GM21717 (cell line): ENCODE results near the gene CTDSPL2.
"Not testable (repeated sequence)": the region's sequence is repeated elsewhere in the genome, so short reads cannot be mapped to it uniquely, and the experiment has no call there.

ENCODE experiments used
- ATAC-seq: cut with Tn5 transposase; IDR thresholded peaks from one replicate; pipeline ENCODE4 v1.9.1; 2021; ENCODE audit warnings: mild to moderate bottlenecking, moderate library complexity; ENCODE audit not compliant: unreplicated experiment

Gene CTDSPL2

GRCh38 chr15:44482090-44482489 lies 54.7 kb downstream of the CTDSPL2 start:
- no peak for ATAC-seq

GRCh38 chr15:44485880-44486279 lies 58.5 kb downstream of the CTDSPL2 start:
- ATAC-seq: no peak

DNA sequence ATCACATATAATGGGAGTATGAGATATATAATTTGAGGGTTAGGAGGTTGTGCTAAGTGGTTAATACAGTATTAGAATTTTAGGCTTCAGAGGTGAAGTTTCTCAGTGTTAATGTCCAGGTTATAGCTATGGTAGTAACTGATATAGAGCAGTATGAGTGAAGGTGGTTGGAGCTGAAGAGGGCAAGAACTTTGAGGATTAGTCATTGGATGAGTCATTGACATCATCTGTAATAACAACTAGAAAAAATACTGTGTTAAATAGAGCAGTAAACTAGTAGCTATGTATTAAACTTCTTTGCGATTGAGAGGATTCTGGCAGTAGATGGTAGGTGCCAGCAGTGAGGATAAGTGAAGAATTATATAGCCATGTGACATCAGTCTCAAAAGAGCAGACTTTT lies 62.0 kb downstream of the CTDSPL2 start:
- ATAC-seq: no peak

DNA sequence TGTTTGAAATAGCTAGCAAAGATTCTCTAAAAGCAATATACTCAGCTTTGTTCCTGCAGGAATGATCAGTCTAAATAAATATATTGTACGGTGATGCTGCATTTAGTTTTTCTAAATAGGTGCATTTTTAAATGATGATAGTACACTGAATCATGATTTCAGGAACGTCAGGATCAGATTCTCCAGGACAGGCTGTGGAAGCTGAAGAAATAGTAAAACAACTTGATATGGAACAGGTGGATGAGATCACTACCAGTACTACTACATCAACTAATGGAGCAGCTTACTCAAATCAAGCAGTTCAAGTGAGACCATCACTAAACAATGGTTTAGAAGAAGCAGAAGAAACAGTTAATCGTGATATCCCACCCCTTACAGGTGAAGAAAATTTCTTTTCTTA lies 63.2 kb downstream of the CTDSPL2 start:
- ATAC-seq: no peak

- ATAC-seq: no peak
These were observed 64.6 kb downstream of the CTDSPL2 start for GRCh38 chr15:44492040-44492439.

DNA sequence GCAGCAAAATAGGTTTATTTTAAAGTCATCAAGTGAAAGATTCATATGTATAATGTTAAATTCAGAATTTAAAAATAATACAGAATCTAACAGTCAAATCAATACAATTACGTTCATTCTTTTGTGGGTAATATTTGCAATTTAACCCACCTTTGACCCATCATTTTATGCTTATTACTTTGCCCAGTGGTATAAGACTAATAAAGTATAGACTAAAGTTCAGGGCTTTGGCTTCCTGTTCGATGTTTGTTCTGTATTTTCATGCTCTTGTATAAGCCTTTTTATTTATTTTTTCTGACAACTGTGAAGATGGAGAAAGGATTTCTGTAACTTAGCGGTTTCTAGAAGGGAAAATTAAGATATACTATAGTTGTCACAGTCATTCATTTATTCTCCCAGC lies 65.2 kb downstream of the CTDSPL2 start:
- no peak for ATAC-seq

GRCh38 chr15:44495562-44495961 lies 68.1 kb downstream of the CTDSPL2 start:
- no peak for ATAC-seq

GRCh38 chr15:44500555-44500954 lies 73.1 kb downstream of the CTDSPL2 start:
- ATAC-seq: no peak

DNA sequence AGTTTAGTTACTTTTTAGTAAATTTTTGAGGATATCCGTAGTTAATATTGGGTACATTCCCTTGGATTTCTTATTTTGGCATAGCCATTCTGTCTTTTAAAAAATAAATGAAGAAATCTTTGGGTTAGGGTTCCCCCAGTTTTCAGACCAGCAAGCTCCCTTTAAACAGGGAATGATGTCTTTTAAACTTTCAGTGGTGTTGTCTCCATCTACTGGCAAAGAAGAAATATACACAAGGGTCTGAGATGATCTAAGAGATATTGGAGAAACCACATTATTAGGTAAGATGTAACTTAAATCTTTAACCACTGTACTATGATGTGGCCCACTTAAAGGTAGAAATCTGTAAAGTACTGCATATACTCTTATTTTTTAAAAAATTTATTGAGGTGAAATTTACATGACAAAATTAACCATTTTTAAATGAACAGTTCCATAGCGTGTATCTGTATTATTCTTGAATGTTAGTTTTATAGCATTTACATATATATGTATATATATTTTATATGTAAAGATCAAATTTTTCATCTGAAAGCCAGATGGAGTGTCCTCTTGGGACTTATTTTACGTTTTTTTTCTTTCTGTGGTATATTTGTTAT lies 74.4 kb downstream of the CTDSPL2 start:
- ATAC-seq: no peak

DNA sequence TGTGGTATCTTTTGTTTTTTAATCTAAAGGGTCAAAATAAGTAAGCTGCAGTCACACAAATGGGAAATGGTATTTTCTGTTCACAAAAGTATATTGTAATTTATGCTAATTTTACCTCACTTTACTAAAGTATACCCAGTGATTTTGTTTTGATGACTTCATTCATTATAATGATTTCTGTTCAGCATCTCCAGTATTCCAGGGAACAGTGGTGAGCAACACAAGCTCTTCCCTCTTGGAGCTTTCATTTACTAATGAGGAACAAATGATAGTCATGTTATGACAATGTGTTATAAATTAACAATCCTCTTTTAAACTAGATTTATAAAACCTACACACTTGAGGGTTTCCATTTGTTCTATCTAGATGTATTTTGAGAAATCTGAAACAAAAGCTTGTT lies 89.0 kb downstream of the CTDSPL2 start:
- no peak for ATAC-seq

DNA sequence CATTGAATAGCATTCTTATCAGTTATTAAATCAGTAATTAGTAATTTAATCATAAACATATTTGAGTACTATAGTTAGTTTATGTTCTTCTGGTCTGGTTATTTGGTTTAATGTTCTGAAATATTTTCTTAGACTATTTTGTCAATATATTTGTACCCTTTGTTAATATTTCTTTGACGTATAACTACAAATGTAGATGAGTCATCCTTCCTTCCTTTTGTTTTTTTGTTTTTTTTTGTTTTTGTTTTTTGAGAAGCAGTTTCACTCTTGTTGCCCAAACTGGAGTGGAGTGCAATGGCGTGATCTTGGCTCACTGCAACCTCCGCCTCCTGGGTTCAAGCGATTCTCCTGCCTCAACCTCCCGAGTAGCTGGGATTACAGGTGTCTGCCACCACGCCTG lies 92.1 kb downstream of the CTDSPL2 start:
- no peak for ATAC-seq

DNA sequence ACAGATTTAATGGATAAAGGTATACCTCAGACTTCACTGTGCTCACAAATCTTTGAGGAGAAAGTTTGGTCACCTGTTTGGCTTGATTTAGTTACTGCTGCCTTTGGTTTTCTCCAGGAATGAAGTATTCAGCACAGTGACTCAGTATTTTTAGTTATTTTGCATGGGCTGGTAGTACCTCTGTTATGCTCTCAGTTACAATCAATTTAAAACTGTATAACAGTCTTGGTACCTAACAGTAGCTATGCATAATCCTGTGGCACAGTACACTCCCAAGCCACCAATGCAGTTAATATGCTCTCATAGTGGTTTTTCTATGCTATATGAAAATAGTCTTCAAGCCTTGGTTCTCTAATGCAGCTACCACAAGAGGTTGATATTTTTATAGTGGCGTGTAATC lies 97.6 kb downstream of the CTDSPL2 start:
- ATAC-seq: no peak

DNA sequence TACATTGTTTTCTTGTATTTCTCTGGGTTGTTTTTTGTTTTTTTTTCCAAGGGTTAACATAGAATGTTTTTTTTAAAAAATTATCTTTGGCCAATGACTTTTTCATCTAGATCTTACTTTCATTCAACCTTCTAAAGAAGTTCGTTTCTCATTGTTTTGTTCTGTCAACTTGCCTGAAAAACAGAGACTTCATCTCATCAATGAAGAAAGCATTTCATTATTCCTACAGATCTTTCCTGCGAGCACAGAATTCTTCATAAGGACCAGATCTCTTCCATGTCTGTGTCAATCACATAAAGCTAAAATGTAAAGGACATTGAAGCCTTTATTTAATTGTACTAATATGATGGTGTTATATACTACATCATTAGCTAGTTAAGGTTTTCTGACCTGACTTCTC lies 99.8 kb downstream of the CTDSPL2 start:
- ATAC-seq: no peak

DNA sequence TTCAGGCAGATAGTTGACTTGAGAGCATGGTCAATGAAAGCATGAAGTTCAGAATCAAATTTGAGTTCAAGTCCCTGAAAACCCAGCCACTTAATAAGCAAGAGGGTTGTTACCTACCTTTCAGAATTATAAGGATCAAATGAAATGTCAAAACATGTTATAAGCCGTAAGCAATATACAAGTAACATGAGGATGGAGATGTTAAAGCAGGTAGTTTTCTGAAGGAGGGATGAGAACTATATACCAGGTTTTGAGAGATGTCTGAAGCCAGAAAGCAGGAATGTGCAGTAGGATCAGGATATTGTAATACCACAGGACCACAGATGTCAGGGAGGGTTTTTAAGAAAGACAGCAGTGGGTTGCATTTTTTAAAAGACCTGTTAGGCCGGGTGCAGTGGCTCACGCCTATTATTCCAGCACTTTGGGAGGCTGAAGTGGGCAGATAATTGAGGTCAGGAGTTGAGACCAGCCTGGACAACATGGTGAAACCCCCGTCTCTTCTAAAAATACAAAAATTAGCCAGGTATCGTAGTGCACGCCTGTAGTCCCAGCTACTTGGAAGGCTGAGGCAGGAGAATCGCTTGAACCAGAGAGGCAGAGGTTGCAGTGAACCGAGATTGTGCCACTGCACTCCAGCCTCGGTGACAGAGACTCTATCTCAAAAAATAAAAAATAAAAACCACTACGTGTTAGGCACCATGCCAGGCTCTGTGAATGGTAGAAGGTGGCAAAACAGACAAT lies 102.6 kb downstream of the CTDSPL2 start:
- ATAC-seq: no peak

GRCh38 chr15:44530653-44531052 lies 103.2 kb downstream of the CTDSPL2 start:
- ATAC-seq: no peak

DNA sequence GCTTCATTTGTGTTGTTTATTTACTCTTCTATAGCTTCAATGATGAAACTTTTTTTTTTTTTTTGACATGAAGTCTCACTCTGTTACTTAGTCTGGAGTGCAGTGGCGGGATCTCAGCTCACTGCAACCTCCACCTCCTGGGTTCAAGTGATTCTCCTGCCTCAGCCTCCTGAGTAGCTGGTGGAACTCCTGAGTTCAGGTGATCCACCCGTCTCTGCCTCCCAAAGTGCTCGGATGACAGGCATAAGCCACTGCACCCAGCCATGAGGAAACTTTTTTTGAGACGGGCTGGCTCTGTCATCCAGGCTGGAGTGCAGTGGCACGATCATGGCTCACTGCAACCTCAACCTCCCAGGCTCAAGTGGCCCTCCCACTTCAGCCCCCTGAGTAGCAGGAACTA lies 104.8 kb downstream of the CTDSPL2 start:
- not testable (repeated sequence) for ATAC-seq

GRCh38 chr15:44532689-44533088 lies 105.3 kb downstream of the CTDSPL2 start:
- no peak for ATAC-seq

DNA sequence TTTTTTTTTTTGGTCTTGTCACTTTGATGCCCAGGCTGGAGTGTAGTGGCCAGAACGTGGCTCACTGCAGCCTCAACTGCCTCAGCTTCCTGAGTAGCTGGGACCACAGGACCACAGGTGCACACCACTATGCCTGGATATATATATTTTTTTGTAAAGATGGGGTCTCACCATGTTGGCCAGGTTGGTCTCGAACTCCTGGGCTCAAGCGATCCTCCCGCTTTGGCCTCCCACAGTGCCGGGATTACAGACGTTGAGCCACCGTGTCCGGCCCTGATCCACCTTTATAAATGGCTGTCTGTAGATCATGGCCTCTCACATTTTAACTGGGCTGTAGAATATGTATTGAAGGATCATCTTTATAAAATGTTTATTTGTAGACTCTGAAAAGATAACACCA lies 107.7 kb downstream of the CTDSPL2 start:
- ATAC-seq: no peak

DNA sequence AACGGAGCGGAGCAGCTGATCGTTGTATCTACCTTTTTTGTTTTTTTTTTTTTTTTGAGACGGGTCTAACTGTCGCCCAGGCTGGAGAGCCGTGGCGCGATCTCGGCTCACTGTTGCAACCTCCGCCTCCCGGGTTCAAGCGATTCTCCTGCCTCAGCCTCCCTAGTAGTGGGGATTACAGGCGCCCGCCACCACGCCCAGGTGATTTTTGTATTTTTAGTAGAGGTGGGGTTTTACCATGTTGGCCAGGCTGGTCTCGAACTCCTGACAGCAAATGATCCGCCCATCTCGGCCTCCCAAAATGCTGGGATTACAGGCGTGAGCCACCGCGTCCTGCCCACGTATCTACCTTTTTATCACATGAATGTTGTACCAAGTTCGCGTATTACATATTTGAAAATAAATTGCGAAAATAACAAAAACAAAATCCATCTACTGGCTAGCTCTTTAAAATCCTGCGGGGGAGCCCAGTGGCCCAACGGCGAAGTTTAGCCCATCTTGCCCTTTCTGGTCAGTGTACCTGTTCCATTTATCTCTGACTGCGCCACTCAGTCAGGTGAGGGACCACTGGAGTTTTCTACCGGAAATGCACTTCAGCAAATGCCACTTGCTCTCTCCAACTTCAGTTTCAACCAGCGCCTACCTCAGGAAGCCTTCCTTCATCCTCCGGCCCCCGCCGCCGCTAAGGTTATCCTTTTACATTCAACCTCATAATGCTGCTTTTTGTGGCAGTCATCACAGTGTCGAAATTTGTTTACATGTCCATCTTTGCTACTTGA lies 108.3 kb downstream of the CTDSPL2 start:
- ATAC-seq: no peak

DNA sequence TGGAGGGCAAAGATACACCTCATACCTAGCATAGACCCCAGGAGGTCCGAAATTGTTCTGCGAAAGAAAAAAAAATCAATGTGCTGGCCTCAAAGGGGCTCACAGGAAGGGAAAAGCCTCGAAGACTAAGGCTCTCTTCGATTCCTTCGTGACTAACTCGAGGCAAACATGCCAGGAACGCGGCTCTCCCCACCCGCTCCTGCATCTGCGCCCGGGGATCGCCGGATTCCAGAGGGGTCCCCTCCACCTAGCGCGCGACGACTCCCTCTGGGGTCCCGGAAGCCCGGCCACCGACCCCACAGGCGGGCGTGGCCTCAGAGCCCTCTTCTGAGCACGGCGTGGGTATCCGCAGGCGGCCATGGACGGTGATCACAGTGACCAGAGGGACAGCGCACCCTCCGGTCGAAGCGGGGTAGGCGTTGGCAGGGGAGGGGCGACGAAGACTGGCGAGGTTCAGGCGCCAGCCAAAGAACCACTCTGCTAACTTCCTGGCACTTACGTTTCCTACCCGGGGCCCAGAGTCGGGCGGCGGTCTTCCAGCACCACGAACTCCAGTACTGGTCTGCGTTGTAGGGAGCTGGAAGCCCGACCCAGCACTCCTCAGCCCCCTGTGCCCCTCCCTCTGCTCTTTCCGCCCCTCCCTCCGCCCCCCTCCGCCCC lies 109.0 kb downstream of the CTDSPL2 start:
- ATAC-seq: peak; percentile 46

DNA sequence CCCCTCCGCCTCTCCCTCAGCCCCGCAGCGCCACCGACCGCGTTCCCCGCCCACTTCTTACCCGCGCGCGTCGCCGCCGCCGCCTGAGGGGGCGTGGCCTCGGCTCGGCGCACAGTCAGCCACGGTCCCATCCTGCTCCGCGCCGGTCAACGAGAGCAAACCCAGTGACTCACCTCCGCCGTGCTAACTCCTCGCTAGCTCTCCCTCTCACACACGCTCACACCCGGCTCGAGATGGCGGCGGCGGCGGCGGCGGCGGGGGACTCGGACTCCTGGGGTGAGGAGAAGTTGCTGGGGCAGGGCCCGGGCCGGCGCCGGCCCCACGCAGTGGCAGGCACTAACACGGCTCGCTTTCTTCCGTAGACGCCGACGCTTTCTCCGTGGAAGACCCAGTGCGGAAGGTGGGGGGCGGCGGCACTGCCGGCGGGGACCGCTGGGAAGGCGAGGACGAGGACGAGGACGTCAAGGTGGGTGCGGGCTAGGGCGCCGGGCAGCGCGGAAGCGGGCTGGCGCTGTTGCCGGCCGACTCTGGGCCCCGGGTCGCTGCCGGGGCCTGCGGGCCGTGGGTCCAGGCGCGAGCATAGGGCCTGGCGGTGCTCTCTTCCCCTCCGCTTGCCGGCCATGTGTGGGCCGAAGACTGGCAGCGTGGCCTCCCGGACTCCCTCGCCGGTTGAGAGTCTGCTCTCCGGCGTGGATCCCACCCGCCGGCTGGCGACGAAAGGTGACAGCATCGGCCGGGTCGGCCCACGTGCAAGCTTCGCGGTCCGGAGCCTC lies 109.7 kb downstream of the CTDSPL2 start, which contains the start of gene EIF3J:
Gene EIF3J (plus strand): TSS at position 186 of the 773 bp plus-strand sequence. CDS start 48 bp downstream, at position 234.
- peak; percentile 79 for ATAC-seq
